T-helper 1 cell treated with Interleukin-12 subunit alpha and Interleukin-12 subunit beta and Interleukin-4 antibody, amounts not matched to agents 30 ng/mL and 1 ng/mL, for 36 hours (primary cell): ENCODE measurements around the gene SSB. TPM values are rescaled to one million over a fixed set of nuclear protein-coding genes. Genes with fewer than 3 reads are reported as not detected.
"Not testable (repeated sequence)": the region's sequence is repeated elsewhere in the genome, so short reads cannot be mapped to it uniquely, and the experiment has no call there.

ENCODE experiments used
- intact Hi-C: fragments of 100-400 bp; cut with micrococcal nuclease; formaldehyde crosslinking; loops from one replicate; pipeline ENCODE4 v1.15.1; 2024
- total RNA-seq: library from RNA; stranded (reverse); gene quantifications from 2 replicates; pipeline ENCODE4 v1.2.3, GENCODE V29; 2022

SSB gene
- 82.4 and 86.4 TPM in 2 replicates for total RNA-seq

GRCh38 chr2:169798718-169799592 is at the start of gene SSB:
SSB (plus strand) TSS chr2:169798871; CDS start chr2:169800961, 2,090 bp downstream.
- intact Hi-C loops = loop anchor here (1.0 to 2.0 kb wide), 10 partner anchors 9 to 1635 kb away; partner anchors contain the start of genes CFAP210, DCAF17, FASTKD1 and KLHL23

GRCh38 chr2:169752752-169753151 is 45.9 kb upstream of the SSB start:
- intact Hi-C loops = no loop called here

DNA sequence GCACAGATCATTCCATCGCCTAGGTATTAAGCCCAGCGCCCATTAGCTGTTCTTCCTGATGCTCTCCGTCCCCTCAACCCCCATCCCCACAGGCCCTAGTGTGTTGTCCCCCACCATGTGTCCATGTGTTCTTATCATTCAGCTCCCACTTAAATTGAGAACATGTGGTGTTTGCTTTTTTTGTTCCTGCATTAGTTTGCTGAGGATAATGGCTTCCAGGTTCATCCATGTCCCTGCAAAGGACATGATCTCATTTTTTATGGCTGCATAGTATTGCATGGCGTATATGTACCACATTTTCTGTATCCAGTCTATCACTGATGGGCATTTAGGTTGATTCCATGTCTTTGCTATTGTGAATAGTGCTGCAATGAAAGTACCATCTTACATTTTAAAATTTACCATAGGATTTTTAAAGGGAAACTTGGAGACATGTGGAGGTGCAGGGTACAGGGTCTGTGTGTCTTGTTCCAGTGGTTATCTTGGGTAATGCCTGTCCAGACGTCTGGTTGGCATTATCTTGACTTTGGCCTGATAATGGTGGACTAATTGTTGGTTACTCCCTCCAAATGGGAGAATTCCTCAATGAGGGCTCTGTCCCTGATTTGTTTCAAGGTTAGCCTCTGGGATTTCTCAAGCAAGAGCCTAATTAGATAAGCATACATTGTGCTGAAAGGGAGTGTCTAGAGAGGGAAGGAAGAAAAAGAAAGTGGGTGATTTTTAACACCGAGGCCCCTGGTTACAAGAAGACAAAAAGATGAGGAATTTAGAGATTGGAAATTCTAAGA is 43.4 kb upstream of the SSB start:
- intact Hi-C loops = no loop called here

- intact Hi-C loops = no loop called here
These were observed 42.3 kb upstream of the SSB start for GRCh38 chr2:169756342-169756741.

GRCh38 chr2:169757356-169757755 is 41.3 kb upstream of the SSB start:
- intact Hi-C loops = no loop called here

- intact Hi-C loops = no loop called here
These were observed 40.9 kb upstream of the SSB start for GRCh38 chr2:169757778-169758177.

GRCh38 chr2:169759987-169760386 is 38.7 kb upstream of the SSB start:
- intact Hi-C loops = no loop called here

DNA sequence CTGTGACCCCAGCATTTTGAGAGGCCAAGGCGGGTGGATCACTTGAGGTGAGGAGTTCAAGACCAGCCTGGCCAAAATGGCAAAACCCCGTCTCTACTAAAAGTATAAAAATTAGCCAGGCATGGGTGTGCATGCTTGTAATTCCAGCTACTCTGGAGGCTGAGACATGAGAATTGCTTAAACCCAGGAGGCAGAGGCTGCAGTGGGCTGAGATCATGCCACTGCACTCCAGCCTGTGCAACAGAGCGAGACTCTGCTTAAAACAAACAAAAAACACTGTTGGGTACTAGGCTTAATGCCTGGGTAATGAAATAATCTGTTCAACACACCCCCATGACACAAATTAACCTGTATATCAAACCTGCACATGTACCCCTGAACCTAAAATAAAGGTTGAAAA is 37.9 kb upstream of the SSB start:
- intact Hi-C loops = not testable (repeated sequence)

GRCh38 chr2:169761251-169761969 is 37.3 kb upstream of the SSB start:
- intact Hi-C loops = no loop called here

DNA sequence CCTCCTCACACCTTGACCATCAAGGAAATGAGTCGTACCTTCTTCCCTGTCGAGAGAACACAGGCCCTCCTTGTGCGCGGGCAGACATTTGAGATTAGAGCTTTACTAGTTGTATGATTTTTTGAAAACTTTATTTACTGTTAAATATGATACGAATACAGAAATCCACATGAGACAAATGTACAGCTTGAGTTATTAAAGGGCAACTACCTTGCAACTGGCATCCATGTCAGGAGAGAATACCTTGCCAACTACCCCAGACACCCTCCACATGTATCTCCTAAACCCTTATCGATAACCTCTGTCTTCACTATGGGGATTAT is 36.7 kb upstream of the SSB start:
- intact Hi-C loops = no loop called here

DNA sequence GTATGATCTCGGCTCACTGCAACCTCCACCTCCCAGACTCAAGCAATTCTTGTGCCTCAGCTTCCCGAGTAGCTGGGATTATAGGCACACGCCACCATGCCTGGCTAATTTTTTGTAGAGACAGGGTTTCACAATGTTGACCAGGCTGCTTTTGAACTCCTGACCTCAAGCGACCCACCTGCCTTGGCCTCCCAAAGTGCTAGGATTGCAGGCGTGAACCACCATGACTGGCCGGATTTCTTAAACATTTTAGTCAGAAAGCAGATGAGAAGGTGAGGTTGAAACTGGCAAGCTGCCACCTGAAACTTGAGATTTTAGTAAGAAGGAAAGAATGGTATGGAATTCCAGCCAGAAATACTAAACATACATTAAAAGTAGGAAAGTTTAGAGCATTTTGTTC is 33.1 kb upstream of the SSB start:
- intact Hi-C loops = no loop called here

GRCh38 chr2:169767243-169767888 is 31.3 kb upstream of the SSB start:
- intact Hi-C loops = no loop called here

DNA sequence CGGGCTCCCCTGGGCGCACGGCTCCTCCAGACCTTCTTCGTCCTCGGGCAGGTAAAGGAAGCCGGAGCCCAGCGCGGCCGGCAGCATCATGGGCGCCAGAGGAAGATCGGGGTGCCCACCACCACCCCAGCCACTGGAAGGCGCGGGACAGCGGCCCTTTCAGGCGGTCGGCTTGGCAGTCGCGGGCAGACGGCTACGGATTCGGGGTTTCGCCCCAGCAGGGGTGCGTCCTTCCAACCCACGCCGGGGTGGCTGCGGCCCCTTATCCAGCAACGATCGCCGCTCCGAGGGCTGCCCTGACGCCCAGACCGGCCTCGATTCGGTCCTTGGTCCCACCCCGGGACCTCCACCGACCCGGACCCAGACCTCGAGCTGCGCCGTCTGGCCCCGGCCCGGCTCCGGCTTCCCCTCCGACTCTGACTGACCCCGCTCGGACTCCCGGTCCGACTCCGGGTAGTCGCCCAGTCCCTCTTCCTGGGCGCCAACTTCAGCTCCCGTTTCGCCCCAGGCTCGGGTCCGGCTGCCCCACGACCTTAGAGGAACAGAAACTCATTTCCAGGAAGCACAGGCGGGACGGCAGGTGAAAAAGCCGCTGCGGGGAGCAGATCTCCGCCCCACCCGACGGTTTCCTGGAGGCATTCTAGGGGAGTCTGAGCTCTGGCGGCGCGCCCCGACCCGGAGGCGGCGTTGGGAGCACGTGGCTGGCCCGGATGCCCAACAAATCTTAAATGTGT is 30.2 kb upstream of the SSB start:
- intact Hi-C loops = no loop called here

DNA sequence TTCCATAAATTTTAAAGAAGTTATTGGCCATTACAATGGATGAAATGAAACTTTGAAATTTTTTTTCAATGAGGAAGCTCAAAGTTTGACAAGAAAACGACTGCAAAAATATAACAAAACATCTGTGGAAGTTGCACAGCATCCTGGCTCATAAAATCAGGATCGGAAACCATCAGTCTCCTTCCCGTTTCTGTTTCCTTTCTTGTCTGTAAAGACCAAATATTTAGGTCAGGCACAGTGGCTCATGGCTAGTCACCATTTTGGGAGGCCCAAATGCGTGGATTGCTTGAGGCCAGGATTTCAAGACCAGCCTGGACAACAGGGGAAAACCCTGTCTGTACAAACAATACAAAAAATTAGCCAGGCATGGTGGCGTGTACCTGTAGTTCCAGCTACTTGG is 27.6 kb upstream of the SSB start:
- intact Hi-C loops = no loop called here

- intact Hi-C loops = no loop called here
These were observed 27.1 kb upstream of the SSB start for GRCh38 chr2:169771612-169772011.

DNA sequence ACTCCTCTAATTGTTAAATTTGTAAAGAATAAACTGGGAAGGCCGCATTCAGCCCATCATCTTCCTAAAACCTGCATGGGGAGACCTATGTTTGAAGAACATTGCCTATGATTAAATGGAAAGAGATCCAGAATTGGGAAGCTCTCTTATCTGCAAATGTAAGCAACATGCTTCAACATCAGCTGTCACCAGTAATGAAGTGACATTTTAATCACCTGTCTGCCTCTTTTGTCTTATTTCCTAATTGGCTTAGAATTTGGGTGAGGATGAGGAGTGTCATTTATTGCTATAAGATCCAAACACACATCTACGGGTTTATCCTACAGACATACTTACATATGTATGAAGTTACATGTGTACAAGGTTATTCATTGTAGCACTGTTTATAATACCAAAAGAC is 26.0 kb upstream of the SSB start:
- intact Hi-C loops = no loop called here

- intact Hi-C loops = no loop called here
These were observed 23.3 kb upstream of the SSB start for GRCh38 chr2:169775354-169775753.

DNA sequence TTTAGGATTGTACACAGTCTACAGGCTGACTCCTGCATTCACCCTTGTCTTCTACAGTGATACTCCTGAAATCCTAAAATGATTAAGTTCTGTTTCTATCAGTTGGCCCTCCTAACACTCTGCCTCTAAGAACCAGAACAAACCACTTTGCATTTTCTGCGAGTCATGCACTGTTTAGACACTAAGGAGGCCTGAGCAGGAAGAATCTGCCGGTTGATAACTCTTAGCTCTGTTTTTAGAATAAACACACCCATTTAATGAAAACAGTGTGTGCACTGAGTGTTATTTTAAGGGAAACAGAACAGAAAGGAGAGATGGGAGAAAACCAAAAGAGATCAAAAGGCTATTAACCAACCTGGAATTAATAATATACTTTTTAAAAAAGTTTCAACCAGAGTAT is 22.9 kb upstream of the SSB start:
- intact Hi-C loops = no loop called here

DNA sequence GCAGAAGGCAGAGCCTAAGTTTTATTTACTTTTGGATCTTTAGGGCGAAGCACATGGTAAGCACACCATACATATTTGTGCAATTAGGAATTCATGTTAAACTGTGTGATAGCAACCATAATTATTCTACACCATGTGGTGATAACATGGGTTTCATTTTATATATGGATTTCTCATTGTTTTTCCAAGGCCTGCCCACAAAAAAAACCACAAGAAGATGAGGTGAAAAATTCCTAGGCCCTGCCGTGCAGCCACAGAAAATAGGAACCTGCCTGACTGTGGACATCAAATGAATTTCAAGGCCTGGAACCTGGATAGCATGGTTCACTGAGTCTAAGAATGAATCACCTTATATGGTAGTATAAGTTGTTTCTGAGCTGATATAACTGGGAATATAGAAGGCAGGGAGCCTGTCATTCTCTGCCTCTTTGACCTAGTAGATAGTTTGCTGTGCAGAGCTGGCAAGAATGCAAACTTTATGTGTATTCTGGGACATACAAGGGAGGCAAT is 22.4 kb upstream of the SSB start:
- intact Hi-C loops = no loop called here

DNA sequence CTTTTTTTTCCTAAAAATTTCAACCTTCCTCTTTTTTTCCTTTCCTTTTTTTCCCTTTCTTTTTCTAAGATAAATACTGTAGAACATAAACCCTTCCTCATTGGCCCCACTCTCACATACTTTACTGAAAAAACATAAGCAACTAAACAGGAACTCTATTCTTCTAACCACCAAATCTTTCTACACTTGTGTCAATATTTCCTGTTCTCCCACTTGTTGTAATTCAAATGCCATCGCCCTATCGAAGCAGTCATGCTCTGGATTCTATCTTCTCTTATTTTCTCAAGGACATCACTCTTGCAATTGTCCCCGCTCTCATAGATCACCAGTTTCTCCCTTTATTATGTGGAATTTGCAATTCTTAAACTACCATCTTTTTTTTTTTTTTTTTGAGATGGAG is 20.2 kb upstream of the SSB start:
- intact Hi-C loops = no loop called here
